ELR (cell line): ENCODE measurements around the gene PPP1R3E.
A peak's percentile ranks its signal among the peaks of the same experiment; 100 is the strongest.
"Not testable (repeated sequence)": the region's sequence is repeated elsewhere in the genome, so short reads cannot be mapped to it uniquely, and the experiment has no call there.

Experiments used
- DNase-seq: peaks from one replicate; pipeline ENCODE4 v3.0.0-alpha.2; 2015; ENCODE audit warnings: low read depth

PPP1R3E gene

DNA sequence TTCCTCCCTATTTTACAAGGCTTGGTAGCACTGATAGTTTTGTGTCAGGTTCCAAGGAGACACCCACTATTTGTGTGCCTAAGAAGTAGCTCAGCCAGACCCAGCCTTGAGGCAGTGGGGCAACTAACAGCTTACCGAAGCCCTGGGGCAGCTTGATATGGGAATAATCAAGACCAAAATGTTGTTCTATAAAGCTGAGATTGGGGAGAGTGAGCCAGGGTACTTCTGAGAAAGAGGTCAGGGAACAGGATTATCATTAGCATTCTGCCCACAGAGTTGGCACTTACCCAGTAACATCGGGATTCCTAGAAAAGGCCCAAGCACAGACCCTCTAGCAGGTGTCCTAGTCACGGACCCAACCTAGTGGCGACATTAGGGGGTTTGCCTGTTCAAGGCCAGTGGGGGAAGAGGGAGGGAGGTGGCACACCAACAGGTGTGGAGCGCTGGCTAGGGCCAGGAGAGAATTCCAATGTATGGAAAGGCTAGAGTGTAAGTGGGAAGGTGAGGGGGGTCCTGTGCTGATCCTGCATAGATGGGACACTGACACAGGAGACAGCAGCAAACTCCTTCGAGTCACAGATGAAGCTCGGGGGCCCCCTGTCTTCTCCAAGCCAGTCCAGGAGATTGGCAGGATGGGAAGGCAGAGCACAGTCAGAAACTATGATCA lies 4.9 kb downstream of the PPP1R3E start:
- no peak for DNase-seq

DNA sequence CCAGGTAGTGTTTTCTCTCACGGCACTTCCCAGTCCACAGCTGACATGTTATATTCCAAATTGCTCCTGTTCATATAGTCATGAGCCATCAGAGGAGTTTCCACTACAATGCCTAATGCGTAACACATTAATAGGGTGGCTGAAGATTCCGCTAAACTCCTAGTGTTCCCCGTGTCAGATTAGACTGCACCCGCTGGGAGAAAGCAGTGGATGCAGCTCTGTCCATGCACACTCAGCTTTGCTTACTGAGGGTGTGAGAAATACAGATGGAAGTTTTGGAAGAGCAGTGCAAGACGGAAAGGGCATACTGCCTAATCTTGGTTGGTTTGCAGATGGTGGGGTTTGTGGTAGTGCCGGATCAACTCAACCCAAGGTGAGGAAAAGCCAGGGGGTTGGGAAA lies 5.6 kb downstream of the PPP1R3E start:
- no peak for DNase-seq

DNA sequence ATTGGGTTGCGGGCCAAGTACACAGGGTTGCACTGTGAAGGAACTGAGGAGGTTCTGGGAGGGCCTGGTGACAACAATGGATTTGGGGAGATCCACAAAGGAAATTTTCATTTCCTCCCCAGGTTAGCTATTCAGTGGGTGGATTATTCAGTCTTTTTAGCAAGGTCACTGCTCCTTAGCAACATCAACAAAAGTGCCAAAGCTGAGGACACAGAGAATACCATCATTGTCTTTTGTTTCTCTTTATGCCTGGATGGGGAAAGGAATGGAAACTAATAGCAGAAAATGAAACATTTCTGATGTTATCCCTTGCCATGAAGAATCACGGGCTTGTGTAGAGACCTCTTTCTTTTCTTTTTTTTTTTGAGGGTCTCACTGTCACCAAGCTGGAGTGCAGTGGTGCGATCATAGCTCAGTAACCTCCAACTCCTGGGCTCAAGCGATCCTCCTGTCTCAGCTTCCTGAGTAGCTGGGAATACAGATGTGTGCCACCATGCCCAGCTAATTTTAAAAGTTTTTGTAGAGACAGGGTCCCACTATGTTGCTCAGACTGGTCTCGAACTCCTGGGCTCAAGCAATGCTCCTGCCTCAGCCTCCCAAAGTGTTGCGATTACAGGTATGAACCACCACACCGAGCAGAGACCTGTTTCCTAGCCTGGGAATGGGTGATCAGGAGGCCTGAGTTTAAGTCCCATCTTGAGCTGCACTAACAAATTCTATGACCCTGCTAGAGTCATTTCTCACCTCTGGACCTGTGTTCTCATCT lies 6.5 kb downstream of the PPP1R3E start:
- no peak for DNase-seq

DNA sequence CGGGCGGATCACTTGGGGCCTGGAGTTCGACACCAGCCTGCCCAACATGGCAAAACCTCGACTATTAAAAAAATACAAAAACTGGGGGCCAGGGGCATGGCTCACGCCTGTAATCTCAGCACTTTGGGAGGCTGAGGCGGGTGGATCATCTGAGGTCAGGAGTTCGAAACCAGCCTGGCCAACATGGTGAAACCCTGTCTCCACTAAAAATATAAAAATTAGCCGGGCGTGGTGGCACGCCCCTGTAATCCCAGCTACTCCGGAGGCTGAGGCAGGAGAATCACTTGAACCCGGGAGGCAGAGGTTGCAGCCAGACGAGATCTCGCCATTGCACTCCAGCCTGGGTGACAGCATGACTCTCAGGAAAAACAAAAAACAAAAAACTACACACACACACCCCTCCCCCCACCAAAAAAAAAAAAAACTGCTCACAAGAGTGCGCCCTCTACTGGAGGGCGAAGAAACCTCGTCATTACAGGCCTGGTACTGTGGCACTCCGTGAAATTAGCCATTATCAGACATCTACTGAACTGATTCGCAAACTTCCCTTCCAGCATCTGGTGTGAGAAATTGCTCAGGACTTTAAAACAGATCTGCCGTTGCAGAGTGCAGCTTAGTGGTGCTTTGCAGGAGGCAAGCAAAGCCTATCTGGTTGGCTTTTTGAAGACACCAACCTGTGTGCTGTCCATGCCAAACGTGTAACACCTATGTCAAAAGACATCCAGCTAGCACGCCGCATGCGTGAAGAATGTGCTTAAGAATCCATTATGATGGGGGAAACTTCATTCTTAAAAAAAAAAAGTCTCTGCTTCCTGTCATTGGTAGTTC lies 7.7 kb downstream of the PPP1R3E start:
- peak; percentile 64 for DNase-seq

DNA sequence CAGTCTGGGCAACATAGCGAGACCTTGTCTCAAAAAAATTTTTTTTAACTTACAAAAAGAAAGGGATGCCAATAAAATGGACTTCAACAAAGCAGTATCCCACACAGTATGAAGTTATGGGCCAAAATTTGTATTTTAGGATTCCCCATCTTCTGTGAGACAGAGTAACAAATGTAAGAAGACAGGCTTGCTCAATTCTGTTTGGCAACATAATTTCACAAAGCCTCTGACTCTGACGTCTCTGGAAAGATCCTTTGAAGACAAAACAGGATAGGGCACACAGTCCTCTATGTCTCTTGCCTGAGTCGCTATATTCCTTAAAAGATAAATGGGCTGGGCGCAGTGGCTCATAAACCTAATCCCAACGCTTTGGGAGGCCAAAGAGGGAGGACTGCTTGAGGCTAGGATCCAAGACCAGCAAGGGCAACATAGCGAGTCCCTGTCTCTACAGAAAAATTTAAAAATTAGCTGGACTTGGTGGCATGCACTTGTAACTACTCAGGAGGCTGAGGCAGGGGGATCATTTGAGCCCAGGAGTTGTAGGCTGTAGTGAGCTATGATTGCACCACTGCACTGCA lies 15.7 kb downstream of the PPP1R3E start:
- no peak for DNase-seq

DNA sequence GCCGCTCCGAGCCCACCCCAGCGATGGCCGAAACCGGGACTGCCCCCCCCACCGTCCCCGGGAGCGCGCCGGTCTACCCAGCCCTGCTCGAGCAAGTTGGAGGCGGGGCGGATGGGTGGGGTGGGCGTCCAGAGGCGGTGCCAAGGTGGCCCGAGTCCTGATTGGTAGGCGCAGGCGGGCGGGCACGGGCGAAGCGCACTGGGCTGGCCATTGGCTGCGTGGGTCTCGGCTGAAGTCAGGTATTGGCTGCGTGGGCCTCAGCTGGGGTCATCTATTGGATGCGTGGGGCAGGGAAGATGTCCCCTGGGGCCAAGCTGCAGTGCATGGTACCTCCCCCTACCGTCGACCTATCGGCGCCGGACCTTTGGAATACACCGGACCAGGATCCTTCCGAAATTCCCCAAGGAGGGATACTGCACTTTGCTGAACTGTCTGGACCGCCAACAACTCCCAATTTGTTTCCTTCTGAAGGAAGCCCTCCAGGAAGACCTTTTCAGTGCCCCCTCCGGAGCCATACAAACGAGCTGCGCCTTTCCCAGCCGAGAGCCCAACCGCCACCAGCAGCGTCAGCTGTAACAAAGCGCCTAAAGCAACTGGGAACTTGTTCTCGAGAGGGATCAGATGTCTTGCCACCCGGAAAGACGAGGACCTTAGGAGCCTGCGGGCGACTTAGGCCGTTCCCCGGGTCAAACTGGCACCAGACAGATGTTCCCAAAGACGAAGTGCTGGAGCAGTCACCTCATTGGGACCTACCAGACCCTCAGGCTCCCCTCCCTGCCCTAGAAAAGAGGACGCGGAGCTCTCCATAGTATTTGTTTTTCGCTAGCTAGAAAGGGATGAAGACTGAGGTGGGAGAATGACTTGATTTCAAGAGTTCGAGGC lies 16.4 kb downstream of the PPP1R3E start, which contains the start of gene HOMEZ:
HOMEZ (minus strand) TSS at position 113 of the 882 bp plus-strand sequence. CDS start 180 bp downstream, outside the sequence.
- DNase-seq: peak; percentile 98

DNA sequence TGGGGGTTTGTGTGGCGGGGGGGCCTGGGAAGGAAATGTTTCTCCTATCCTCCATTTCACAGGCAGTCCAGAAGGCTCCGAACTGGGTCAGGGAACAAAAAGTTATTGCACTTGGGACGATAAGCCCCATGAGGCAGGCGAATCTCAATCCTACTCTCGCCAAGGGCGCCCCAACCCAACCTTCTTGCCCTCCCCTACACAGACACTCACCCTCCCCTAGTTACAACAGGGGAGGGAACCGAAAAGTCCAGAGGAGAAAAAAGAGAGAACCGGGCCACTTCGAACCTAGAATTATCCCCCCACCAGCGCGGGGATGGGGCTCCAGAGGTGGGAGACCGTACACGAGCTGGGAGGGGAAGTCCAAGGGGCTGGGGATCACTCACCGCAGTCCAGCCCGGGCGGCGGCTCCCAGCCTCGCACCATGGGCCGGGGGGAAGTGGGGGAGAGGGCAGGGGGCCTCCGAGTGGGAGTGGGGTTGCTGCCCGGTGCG lies 17.1 kb downstream of the PPP1R3E start:
- DNase-seq: no peak

DNA sequence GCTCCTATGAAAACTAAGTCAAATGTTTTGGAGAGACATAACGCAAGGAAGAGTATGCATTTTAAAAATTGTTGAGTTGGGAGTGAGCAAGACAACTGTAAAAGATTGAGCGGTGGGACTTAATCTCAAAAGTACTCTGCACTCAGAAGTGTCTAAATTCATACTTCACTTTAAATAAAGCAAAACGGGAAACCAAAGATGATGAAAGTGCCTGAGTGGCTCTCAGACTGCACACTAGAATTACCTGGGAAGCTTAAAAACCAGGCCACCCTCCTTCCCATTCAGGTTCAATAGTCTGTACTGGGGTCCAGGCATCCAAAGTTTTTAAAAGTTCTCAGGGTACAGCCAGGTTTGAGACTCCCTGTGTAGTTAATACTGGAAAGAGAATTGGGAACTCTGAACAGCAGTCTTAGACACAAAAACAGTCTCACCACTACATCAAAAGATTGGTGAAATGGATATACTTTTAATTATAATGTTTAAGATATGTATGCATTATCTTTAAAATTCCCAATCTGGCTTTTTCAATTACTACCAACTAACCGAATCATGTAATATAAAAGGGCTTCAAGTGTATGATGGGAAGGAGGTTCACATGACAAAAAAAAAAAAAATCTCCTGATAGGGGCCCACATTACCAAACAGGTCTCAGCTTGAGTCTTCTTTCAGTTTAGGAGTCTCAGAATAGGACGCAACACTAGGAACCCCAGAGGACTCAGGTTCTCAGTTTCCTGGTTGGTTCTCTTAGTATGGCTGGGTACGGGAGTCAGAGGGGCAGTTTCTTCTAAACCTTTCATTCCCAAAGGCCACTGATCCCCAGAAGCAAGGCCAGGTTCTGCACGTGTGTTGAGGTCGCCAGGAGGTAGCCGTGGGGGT lies 17.8 kb downstream of the PPP1R3E start:
- peak; percentile 35 for DNase-seq

DNA sequence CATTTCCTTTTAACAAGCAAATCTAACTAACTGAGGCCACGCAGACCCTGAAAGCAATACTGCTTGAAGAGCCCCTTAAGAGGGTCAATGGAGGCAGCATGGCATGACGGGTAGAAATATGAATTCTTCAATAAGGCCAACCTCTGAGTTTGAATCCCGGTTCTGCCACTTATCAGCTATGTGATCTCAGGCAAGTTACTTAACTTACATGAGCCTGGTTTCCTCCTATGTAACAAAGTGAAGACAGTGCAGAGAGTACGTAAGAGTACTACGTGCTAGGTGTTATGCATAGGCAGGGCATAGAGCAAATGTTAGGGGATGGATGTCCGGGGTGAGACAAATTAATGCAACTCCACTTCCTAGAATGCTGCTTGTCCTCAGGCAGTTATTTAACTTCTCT lies 21.4 kb downstream of the PPP1R3E start:
- DNase-seq: no peak

DNA sequence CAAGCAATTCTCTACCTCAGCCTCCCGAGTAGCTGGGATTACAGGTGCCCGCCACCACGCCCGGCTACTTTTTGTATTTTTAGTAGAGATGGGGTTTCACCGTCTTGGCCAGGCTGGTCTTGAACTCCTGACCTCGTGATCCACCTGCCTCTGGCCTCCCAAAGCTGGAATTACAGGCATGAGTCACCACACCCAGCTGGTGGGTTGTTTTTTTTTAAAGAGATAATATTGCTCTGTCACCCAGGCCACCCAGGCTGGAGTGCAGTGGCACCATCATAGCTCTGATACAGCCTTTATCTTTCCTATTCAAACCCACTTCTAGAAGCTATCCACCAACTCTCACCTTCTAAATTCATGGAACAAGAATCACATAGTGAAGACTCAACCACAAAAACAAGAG lies 24.7 kb downstream of the PPP1R3E start:
- DNase-seq: not testable (repeated sequence)

DNA sequence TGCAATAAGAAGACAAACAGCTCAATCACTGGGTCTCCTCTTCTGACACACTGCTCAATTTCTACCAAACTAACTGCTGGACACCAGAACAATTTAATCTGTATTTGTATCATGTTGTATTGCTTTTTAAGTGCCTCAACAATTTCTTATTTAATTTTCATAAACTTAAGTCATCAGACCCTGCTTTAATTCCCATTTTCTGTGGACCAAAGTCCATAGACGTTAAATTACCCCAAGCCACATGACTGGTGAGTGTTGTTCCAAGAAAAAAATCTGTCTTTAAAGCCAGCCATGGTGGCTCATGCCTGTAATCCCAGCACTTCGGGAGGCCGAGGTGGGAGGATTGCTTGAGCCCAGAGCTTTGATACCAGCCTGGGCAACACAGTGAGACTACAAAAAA lies 25.5 kb downstream of the PPP1R3E start:
- DNase-seq: no peak

DNA sequence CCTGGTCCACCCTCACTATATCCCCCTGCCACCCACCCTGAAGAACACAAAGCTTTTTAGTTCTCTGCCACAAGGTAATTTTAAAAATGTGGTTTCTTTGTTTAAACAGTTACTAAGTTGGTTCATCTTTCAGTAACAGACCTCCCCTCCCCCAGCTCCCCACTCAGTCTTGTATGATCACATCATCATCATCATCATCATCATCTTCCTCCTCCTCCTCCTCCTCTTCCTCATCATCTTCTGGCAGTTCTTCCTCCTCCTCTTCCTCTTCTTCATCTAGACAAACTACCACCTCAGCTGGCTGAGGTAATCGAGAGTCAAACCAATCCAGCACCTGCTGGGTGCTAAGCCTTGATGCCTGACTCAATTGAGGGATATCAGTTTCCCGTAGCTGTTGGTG lies 27.2 kb downstream of the PPP1R3E start:
- DNase-seq: no peak

DNA sequence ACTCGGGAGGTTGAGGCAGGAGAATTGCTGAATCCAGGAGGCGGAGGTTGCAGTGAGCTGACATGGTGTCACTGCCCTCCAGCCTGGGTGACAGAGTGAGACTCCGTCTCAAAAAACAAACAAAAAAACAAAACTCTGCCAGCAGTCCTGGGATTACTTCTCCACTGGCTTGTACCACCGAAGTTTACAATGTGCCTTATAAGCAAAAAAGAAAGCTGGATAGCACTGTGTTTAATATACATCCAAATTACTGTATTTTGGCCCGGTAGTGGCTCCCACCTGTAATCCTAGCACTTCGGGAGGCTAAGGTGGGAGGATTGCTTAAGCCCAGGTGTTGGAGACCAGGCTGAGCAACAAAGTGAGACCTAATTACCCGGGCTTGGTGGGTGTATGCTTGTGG lies 33.5 kb downstream of the PPP1R3E start:
- DNase-seq: no peak

DNA sequence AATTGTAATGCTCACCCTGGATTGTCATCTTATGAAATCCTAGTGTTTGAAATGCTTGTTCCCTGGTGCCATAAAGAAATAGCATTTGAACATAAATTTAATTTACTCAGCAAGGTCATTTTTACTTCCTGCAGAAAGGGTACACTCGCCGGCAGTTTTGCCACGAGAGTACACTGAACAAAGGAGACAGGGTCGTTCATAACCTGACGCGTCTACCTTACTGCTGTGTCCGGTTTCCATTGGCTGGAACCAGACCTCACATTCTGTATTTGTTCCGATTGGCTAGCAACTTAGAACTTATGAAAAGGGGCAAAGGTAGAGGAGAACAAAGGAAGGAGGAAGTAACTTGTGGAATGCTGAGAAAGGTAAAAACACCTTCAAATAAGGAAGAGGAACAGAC lies 41.8 kb downstream of the PPP1R3E start:
- DNase-seq: not testable (repeated sequence)

DNA sequence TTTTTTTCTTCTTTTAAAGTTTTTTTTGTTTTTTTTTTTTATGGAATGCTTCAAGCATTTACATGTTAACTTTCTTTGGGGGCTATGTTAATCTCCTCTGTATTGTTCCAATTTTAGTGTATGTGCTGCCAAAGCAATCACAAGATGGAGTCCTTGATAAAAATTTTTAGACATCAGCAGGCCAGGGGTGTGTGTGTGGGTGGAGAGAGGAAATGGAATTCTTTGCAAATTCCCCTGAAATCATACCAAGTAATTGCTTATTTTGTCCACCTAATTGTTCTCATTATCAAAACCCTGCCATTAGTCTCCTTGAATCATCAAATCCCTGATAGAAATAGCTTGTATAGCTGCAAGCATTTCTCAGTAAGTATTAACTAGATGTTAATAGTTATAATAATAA lies 43.2 kb downstream of the PPP1R3E start:
- DNase-seq: no peak

DNA sequence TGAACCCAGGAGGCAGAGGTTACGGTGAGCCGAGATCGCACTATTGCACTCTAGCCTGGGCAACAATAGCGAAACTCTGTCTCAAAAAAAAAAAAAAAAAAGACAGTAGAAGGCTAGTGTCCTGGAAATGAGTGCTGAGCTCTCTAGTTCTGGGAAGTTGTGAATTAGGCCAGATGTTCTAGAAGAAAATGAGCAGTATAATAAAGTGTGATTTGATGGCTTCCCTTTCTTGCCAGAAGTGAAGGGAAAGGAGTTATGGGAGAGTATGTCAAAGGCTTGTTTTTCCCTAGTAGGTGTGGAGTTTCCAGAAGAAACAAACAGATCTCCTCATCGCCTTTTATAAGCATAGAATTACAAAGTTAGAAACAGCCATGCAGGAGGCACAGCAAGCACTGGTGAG lies 44.4 kb downstream of the PPP1R3E start:
- DNase-seq: no peak

DNA sequence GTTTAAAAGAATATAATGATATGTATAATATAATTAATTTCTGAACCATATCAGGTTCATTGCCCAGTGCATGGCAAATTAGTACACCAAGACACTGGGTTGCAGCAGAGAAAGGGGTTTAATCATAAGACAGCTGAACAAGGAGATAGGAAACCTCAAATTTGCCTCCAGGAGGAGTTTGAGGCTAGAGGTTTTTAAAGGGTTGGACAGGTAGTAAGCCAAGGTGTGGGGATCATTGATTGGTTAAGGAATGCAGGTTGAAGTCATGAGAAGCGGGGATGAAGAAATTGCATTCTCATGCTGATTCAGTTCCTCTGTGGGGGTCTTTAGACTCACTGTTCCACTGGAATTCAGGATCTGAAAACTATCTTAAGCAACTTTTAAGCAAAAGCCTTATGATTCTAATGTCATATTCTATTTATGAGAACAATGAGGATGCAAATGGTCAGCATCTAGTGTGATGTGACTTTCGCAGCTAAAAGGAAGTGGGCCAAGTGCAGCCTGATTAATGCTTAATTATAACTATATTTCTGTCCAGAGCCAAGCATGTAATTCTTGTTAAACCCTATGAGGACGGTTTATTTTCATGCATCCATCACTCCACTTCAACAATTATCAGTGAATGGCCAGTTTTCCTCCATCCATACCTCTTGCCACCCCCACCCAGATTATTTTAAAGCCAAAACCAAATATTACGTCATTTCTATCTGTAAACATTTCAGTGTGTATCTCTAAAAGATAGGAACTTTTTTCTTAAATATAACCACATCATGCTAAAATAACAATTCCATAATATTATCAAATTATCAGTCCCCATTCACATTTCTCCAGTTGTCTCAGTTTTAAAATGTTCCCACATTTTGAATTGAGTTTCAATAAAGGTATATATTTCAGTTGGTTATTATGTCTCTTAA lies 50.0 kb downstream of the PPP1R3E start:
- DNase-seq: no peak

DNA sequence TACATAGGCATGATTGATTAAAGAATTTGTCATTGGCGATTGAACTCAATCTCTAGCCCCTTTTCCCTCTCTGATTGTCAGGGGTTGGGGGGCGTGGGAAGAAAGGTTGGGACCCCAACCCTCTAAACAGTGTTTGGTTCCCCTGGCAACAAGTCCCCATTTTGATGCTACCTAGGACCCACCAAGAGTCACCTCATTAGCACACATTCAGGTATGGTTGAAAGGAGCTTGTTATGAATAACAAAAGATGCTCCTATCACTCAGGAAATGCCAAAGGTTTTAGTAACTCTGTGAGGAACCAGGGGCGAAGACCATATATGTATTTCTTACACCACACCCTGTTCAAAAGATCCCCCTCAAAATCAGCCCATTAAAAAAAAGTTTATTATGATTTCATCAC lies 50.7 kb downstream of the PPP1R3E start:
- no peak for DNase-seq

DNA sequence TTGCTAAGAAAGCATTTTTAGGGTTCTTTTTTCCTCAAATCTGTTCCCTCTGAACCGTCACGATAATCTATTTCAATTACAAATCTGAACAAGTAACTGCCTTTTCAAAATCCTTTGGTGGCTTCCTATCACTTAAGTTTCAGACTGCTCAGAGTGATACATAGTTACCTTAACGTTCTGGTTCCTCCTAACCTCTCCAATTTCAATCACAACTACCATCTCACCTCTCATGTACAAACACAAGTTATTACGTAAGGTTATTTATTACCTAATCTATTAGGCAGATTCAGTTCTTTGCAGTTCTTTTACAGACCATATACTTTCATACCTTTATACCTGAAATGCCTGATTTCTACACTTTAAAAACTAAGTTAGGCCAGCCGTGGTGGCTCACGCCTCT lies 52.8 kb downstream of the PPP1R3E start:
- no peak for DNase-seq
